Omental fat pad (tissue), 4 donors: ENCODE results near the gene TRIO. TPM values are rescaled to one million over a fixed set of nuclear protein-coding genes. Genes with fewer than 3 reads are reported as not detected.

Experiments
- ATAC-seq: fragments of 150-250 bp; one replicate; pipeline ENCODE4 v1.9.1; 2016; ENCODE audit warnings: mild to moderate bottlenecking, moderate library complexity; ENCODE audit not compliant: low FRiP score
- DNase-seq: peaks from one replicate; pipeline ENCODE4 v3.0.0-alpha.2; 2019; ENCODE audit warnings: low spot score
- total RNA-seq, 4 donors: library from RNA; depleted of rRNA; stranded (reverse); fragments of >200 nt; gene quantifications; one replicate each; pipeline ENCODE4 v1.1.0, GENCODE V29; 2016
- TF ChIP-seq, protein P1 (sequence below), 3 donors: fragments of 450-650 bp; IDR thresholded peaks; one replicate each; pipeline ENCODE4 v1.5.1; 2016 to 2017; ENCODE audit warnings: antibody characterized with exemption in 3 of 3, mild to moderate bottlenecking in 3 of 3, moderate library complexity in 2 of 3

The TRIO gene
- total RNA-seq, 4 donors from 2014 or later = 125 to 370 (median 193) TPM

DNA sequence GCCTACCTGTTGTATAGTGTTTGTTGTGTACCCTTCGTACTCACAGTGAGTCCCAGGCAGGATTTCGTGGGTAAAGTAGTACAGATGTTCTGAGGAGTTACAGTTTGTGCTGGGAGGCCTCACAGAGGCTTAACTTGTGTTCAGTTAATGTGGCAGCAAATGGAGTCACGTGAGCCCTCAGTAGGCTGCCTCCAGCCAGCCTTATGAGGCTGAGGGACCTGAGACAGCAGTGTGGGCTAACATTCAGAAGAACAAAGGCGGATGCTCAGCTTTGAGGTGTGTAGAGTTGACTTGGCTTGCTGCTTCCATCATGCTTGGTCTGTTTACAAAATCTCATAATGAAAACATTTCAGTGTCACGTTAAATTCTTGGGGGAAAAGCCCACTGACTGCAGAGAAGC lies 118.1 kb downstream of the TRIO start:
- ATAC-seq = no peak
- no peak for DNase-seq
- TF ChIP-seq, protein P1, sequence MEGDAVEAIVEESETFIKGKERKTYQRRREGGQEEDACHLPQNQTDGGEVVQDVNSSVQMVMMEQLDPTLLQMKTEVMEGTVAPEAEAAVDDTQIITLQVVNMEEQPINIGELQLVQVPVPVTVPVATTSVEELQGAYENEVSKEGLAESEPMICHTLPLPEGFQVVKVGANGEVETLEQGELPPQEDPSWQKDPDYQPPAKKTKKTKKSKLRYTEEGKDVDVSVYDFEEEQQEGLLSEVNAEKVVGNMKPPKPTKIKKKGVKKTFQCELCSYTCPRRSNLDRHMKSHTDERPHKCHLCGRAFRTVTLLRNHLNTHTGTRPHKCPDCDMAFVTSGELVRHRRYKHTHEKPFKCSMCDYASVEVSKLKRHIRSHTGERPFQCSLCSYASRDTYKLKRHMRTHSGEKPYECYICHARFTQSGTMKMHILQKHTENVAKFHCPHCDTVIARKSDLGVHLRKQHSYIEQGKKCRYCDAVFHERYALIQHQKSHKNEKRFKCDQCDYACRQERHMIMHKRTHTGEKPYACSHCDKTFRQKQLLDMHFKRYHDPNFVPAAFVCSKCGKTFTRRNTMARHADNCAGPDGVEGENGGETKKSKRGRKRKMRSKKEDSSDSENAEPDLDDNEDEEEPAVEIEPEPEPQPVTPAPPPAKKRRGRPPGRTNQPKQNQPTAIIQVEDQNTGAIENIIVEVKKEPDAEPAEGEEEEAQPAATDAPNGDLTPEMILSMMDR (IDR thresholded peaks at IDR 0.05) = no peak

DNA sequence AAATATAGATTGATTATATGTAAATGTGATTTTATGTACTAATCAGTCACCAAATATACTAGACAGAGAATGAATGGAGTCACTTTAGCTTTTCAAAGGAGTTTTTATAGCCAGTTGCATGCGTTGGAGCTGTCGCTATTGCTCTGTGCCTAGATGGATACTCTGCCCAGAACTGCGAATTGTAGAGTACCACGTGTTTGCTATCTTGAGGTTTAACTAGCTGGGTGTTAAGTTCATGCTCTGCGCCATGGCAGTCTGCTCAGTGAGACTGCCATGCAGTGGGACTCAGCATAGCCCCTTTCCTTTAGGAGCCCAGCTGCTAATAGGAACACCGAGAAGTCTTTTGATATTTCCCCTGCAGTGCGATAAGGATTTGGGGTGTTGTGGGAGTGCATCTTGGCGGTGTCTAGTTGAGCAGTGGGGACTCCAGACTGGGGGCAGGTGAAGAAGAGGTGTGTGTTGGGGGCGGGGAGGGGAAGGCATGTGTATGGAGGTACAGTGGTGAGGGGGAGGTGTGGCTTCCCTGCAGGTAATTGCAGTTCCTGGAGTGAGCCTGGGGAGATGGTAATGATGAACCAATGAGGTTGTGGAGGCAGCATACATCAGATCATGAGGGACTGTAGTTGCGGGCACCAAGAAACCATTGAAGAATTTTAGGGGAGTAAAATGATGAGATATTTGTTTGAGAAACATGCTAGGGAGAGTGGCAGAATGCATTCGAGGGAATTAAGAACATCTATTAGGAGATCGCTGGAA lies 118.9 kb downstream of the TRIO start:
- TF ChIP-seq, protein P1 (IDR thresholded peaks at IDR 0.05) = no peak
- DNase-seq = no peak
- ATAC-seq = no peak

DNA sequence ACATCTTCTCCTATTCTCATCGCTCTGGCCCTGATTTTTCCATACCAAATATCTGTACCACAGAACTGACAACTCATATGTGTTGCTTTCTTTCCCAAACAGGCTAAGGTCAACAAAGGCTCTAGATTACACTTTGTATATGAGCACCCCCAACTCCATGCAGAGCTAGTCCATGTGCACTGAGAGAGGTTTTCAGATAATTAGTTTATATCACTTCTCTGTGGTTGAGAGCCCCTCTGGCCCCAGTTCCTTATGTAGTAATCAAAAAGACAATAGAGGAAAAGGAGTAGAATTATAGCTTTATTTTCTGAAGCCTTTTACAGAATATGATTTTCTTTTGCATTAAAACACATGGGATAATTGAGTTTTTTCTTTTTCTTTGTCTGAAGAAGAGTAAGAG lies 120.0 kb downstream of the TRIO start:
- ATAC-seq (no peak), DNase-seq (no peak)
- TF ChIP-seq, protein P1 (IDR thresholded peaks at IDR 0.05) = no peak

DNA sequence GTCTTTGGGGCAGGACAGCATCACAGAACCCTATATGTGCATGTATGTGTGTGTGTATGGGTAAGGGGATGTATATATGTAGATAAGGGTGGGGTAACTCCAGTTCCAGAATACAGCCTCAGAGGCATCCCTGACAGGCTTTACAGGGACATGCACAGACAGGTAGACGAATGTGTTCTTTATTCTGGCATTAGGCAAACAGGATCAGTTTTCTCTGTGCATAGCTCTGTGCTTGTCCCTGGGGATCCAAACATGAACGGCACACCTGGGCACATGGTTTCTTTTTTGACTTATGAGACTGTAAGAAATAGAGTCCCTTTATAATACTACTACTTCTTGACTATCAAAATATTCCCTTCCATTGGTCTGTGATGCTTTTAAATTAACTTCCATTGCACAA lies 120.6 kb downstream of the TRIO start:
- DNase-seq (no peak), ATAC-seq (no peak)
- TF ChIP-seq, protein P1 (IDR thresholded peaks at IDR 0.05) = no peak

DNA sequence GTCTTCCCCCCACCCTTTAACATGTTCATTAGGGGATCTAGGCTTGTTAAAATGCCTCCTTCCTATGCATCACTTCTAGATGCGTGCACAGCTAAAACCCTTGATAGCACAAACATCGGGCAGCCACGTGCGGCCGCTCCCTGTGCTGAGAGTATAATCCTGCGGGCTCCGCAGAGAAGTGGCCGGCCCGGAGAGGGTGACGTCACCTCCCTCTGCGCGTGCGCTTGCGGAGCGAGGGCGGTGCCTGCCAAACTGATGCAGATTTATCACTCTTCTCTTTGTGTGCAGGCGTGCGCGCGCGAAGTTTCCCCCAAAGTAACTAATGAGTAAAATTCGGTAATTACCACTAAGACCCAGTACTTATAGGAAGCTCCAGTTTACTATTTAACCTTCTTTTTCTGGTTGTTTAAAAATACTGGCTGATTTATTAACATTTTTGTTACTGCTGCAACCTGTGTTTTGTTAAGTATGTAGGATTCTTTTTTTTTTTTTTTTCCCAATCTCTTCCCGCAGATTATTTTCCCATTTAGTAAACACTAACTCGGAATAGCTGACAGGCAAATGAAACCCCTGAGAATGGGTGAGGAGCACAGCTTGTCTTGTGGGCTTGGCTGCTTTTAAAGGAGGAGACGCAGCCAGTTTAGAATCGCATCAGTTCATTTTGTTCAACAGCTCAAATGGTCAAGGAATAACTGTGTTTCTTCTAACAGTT lies 121.6 kb downstream of the TRIO start:
- DNase-seq (peak; percentile 85), ATAC-seq (peak; percentile 92)
- TF ChIP-seq, protein P1 (IDR thresholded peaks at IDR 0.05) = no peak

DNA sequence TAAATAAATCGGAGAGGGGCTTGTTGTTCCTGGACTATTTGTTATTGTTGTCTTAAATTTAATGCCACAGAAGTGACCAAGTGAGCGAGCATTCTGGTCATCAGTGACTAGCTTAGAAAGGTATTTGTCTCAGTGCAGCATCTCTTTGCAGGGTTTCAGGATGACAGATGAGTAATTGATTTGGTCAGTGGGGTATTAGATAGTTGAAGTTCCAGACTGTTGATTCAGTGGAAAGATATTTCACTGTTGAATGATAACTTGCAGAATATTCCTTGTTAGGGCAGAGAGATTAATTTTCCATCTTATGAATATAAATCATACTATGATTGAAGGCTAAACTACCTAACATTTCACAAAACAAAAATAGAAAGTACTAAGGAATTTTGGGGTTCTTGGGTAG lies 122.4 kb downstream of the TRIO start:
- TF ChIP-seq, protein P1 (IDR thresholded peaks at IDR 0.05) = no peak
- ATAC-seq (peak; percentile 34), DNase-seq (no peak)

DNA sequence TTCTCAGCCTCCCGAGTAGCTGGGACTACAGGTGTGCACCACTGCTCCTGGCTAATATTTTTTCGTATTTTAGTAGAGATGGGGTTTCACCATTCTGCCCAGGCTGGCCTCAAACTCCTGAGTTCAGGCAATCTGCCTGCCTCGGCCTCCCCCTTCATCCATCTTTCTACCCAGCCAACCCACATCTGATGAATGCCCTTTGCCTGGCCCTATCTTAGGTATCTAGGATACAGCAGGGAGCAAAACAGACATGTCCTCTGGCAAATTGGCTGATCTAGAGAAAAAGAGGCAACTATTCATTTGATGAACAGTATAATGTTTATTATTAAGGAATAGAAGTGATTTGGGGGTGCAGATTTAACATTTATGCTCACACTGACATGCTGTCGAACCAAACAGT lies 123.0 kb downstream of the TRIO start:
- no peak for ATAC-seq
- no peak for DNase-seq
- TF ChIP-seq, protein P1 (IDR thresholded peaks at IDR 0.05) = no peak
